Transverse colon (tissue), 4 donors: ENCODE data around the gene NUMB.

Experiments
- EP300 ChIP-seq: sonication (generic); formaldehyde crosslinking; IDR thresholded peaks from one replicate; pipeline ENCODE4 v1.6.1; 2017; ENCODE audit warnings: antibody characterized with exemption, low read depth
- POLR2A ChIP-seq: fragments of 450-650 bp; IDR thresholded peaks from one replicate; pipeline ENCODE4 v1.6.1; 2016; ENCODE audit warnings: antibody characterized with exemption, mild to moderate bottlenecking, moderate library complexity
- POLR2AphosphoS5 ChIP-seq, 3 donors: sonication (generic); formaldehyde crosslinking; IDR thresholded peaks; one replicate each; pipeline ENCODE4 v1.6.1; 2016; ENCODE audit warnings: antibody characterized with exemption in 3 of 3
- TF ChIP-seq, protein P1 (sequence below), 5 experiments: fragments of 200-600 bp in 3 of 5; fragments of 450-650 bp in 2 of 5; sonication (generic) in 3 of 5; IDR thresholded peaks; 1 replicate in 2 of 5; 2 replicates in 3 of 5; pipeline ENCODE4 v1.5.1; 2016 to 2017; ENCODE audit warnings: antibody characterized with exemption in 5 of 5, inconsistent platforms in 3 of 5, mild to moderate bottlenecking in 2 of 5, moderate library complexity in 1 of 5

DNA sequence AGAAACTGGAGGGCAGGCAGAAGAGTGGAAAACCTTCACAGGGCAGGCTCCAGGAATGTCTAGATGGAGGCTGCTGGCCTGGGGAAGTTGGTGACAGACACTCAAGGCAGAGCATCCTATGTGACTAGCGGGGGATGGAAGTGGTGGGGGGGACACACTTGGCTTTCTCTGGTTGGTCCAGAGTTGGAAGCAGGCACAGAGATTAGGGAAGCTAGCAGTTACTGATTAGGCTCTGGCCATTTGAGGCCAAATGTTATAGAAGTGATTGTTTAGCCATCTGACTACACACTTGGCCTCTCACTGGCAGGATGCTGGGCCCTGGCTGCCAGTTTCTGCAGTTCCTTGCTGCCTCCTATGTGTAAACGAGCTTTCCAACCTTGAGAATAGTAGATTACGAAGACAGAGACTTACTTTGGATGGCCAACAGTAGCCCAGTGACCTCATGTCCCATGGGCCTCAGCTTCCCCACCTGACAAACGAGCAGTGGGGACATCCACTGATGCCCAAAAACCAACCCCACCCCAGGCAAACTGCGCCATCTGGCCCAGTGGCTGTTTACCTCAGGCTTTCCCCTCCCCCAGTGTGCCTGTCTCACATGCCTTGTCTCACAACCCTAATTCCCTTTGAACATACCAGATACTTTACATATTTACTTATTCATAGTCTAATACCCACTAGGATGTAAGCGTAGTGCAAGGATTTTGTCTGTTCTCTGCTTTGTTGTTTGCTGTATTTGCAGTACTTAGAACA is 118.3 kb downstream of the NUMB start:
- TF ChIP-seq, protein P1, sequence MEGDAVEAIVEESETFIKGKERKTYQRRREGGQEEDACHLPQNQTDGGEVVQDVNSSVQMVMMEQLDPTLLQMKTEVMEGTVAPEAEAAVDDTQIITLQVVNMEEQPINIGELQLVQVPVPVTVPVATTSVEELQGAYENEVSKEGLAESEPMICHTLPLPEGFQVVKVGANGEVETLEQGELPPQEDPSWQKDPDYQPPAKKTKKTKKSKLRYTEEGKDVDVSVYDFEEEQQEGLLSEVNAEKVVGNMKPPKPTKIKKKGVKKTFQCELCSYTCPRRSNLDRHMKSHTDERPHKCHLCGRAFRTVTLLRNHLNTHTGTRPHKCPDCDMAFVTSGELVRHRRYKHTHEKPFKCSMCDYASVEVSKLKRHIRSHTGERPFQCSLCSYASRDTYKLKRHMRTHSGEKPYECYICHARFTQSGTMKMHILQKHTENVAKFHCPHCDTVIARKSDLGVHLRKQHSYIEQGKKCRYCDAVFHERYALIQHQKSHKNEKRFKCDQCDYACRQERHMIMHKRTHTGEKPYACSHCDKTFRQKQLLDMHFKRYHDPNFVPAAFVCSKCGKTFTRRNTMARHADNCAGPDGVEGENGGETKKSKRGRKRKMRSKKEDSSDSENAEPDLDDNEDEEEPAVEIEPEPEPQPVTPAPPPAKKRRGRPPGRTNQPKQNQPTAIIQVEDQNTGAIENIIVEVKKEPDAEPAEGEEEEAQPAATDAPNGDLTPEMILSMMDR (IDR thresholded peaks at IDR 0.05): no peak
- TF ChIP-seq POLR2A: no peak
- TF ChIP-seq POLR2AphosphoS5 (IDR thresholded peaks at IDR 0.05): no peak
- TF ChIP-seq EP300: no peak
